Measurements from ENCODE around the gene CELF5. TPM values are rescaled to one million over a fixed set of nuclear protein-coding genes. Genes with fewer than 3 reads are reported as not detected.
"Not testable (repeated sequence)": the region's sequence is repeated elsewhere in the genome, so short reads cannot be mapped to it uniquely, and the experiment has no call there.

CELF5 gene
- total RNA-seq, 4 donors from 2014 or later = not detected

DNA sequence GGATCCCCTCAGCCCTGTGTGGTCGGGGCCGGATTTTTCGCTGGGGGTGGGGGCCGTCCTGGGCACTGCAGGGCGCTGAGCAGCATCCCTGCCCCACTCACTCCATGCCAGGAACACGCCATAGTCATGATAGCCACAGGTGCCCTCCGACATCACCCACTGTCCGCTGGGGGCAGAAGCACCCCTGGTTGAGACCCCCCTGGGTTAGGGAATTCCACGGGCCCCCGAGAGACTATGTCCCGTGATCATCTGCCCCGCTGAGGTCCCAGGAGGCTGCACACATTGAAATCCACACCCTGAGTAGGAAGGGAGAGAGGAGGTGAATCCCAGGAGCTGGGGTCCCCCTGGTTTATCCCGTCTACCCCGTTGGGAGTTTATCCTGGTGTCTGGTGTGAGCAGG lies 22.6 kb upstream of the CELF5 start:
- Histone ChIP-seq H3K9me3 (no peaks in the 10 kb centered on the region), H3K36me3 (peaks cover 0 to 57% of the 10 kb centered on the region in 2 donors), H3K4me1 (no peaks in the 10 kb centered on the region), H3K27me3 (no peaks in the 10 kb centered on the region), H3K27ac (no peak overlapping the region), H3K4me3 (no peak overlapping the region)
- in situ Hi-C loops (cut with MboI; ENCODE audit: low sequenced_read_pairs in 4 of 4) = no loop called here
- TF ChIP-seq, protein P1, sequence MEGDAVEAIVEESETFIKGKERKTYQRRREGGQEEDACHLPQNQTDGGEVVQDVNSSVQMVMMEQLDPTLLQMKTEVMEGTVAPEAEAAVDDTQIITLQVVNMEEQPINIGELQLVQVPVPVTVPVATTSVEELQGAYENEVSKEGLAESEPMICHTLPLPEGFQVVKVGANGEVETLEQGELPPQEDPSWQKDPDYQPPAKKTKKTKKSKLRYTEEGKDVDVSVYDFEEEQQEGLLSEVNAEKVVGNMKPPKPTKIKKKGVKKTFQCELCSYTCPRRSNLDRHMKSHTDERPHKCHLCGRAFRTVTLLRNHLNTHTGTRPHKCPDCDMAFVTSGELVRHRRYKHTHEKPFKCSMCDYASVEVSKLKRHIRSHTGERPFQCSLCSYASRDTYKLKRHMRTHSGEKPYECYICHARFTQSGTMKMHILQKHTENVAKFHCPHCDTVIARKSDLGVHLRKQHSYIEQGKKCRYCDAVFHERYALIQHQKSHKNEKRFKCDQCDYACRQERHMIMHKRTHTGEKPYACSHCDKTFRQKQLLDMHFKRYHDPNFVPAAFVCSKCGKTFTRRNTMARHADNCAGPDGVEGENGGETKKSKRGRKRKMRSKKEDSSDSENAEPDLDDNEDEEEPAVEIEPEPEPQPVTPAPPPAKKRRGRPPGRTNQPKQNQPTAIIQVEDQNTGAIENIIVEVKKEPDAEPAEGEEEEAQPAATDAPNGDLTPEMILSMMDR (IDR thresholded peaks at IDR 0.05 in 4 of 5, conservative IDR thresholded peaks at IDR 0.05 in 1 of 5) = no peak
- TF ChIP-seq POLR2A (IDR thresholded peaks at IDR 0.05) = no peak
- ATAC-seq = no peak
- no peak for DNase-seq
- intact Hi-C loops (cut with DNase I; ENCODE audit: low total_unique reads) = no loop called here

DNA sequence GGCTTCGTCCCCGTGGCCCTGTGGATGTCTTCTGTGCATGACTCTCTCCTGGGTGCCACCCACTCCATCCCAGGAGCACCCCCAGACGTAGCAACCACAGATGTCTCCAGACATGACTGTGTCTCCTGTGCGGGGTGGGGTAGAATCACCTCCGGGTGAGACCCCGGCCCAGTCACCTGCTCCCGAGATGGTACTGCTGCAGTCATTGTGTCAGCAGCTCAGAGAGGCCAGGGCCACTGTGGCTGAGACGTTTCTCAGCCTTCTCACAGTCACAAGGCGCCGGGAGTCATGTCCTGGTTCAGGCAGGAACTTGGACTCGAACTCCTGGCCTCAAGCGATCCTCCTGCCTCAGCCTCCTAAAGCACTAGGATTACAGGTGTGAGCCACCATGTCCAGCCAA lies 22.1 kb upstream of the CELF5 start:
- H3K9me3 ChIP-seq = no peaks in the 10 kb centered on the region
- no peak overlapping the region for H3K4me3 ChIP-seq
- H3K36me3 ChIP-seq = peaks cover 0 to 61% of the 10 kb centered on the region in 2 donors
- in situ Hi-C loops (cut with MboI; ENCODE audit: low sequenced_read_pairs in 4 of 4) = no loop called here
- H3K4me1 ChIP-seq = no peaks in the 10 kb centered on the region
- TF ChIP-seq, protein P1 (IDR thresholded peaks at IDR 0.05 in 4 of 5, conservative IDR thresholded peaks at IDR 0.05 in 1 of 5) = no peak
- TF ChIP-seq POLR2A (IDR thresholded peaks at IDR 0.05) = no peak
- H3K27ac ChIP-seq = no peak overlapping the region
- no peaks in the 10 kb centered on the region for H3K27me3 ChIP-seq
- ATAC-seq (no peak), DNase-seq (no peak)
- intact Hi-C loops (cut with DNase I; ENCODE audit: low total_unique reads) = no loop called here

DNA sequence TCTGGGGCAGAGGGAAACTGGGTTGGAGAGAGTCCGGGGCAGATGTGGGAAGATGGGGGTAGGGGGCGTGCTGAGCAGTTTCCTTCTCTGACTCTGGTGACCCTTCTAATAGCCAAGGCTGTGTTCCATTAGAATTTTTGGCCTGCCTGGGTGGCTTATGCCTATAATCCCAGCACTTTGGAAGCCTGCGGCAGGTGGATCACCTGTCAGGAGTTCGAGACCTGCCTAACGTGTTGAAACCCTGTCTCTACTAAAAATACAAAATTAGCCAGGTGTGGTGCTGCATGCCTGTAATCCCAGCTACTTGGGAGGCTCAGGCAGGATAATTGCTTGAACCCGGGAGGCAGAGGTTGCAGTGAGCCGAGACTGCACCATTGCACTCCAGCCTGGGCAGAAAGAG lies 21.6 kb upstream of the CELF5 start:
- H3K9me3 ChIP-seq; H3K4me3 ChIP-seq; ATAC-seq; intact Hi-C loops (cut with DNase I; ENCODE audit: low total_unique reads); in situ Hi-C loops (cut with MboI; ENCODE audit: low sequenced_read_pairs in 4 of 4); H3K27me3 ChIP-seq; DNase-seq; H3K4me1 ChIP-seq; H3K27ac ChIP-seq: not testable (repeated sequence)
- H3K36me3 ChIP-seq = peaks cover 0 to 67% of the 10 kb centered on the region in 2 donors

DNA sequence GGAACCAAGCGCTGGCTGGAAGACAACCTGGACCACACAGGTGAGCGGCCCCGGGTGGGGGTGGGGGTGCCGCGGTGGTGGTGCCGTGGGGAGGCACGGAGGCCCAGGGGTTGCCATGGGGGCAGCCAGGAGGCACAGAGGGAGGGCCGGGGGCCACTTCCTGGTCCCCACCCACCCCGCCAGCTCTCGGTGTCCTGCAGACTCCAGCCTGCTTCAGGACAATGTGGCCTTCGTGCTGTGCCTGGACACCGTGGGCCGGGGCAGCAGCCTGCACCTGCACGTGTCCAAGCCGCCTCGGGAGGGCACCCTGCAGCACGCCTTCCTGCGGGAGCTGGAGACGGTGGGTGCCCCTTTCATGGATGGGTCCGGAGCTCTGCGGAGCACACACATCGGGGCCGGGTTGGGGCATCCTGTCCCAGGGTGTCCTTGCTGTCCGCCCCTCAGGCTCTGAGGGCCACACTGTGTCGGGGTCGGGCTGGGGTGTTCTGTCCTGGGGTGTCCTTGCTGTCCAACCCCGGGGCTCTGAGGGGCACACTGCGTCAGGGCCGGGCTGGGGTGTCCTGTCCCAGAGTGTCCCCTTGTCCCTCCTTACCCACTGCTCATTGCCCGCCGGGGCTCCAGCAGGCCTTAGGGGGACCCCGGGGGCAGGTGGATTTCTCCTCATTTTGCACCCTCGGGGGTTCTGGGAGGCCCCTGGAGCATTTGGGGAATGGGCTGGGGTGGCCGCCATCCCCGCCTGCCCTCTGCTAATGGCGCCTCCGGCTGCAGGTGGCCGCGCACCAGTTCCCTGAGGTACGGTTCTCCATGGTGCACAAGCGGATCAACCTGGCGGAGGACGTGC lies 20.4 kb upstream of the CELF5 start:
- no peaks in the 10 kb centered on the region for H3K4me1 ChIP-seq
- in situ Hi-C loops (cut with MboI; ENCODE audit: low sequenced_read_pairs in 4 of 4) = no loop called here
- no peaks in the 10 kb centered on the region for H3K9me3 ChIP-seq
- H3K27ac ChIP-seq = no peak overlapping the region
- no peak for TF ChIP-seq POLR2A (IDR thresholded peaks at IDR 0.05)
- TF ChIP-seq, protein P1 (IDR thresholded peaks at IDR 0.05 in 4 of 5, conservative IDR thresholded peaks at IDR 0.05 in 1 of 5) = no peak
- no peak for ATAC-seq
- DNase-seq = no peak
- no peaks in the 10 kb centered on the region for H3K27me3 ChIP-seq
- intact Hi-C loops (cut with DNase I; ENCODE audit: low total_unique reads) = no loop called here
- H3K36me3 ChIP-seq = peaks cover 0 to 70% of the 10 kb centered on the region in 2 donors
- no peak overlapping the region for H3K4me3 ChIP-seq

DNA sequence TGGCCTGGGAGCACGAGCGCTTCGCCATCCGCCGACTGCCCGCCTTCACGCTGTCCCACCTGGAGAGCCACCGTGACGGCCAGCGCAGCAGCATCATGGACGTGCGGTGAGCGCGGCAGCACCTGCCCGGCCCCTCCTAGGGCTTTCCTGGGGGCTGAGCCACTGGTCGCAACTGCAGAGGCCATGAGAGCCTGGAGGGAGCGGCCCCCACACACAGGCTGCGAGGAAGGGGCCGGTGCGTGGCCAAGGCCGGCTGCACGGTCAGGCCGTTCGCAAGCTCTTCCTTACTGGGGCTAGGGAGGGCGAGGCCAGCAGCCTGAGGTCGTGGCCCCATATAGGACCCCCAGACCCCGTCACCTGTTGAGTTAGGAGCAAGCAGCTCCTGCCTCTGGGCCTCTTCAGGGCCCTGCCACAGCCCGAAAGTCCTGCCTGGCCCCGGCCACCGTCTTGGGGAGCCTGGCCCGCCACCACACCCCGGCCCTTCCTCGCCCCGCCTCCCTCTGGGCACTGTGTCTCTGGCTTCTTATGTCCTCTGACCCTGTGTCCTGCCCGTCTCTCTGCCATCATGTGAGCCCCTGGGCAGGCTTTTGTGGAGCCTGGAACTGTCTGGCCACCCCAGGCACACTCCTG lies 19.7 kb upstream of the CELF5 start:
- Histone ChIP-seq H3K36me3 (peaks cover 0 to 65% of the 10 kb centered on the region in 2 donors), H3K27me3 (no peaks in the 10 kb centered on the region), H3K4me3 (no peak overlapping the region), H3K9me3 (no peaks in the 10 kb centered on the region), H3K27ac (no peak overlapping the region), H3K4me1 (no peaks in the 10 kb centered on the region)
- intact Hi-C loops (cut with DNase I; ENCODE audit: low total_unique reads) = no loop called here
- DNase-seq (no peak), ATAC-seq (no peak)
- in situ Hi-C loops (cut with MboI; ENCODE audit: low sequenced_read_pairs in 4 of 4) = no loop called here
- TF ChIP-seq, protein P1 (IDR thresholded peaks at IDR 0.05 in 4 of 5, conservative IDR thresholded peaks at IDR 0.05 in 1 of 5) = no peak
- TF ChIP-seq POLR2A (IDR thresholded peaks at IDR 0.05) = no peak

All from gastrocnemius medialis (tissue), 4 donors.